Activated CD8-positive, alpha-beta memory T cell treated with anti-CD3 and anti-CD28 coated beads for 24 hours (primary cell): ENCODE results near the gene CRYGN.
A peak's percentile ranks its signal among the peaks of the same experiment; 100 is the strongest.

ENCODE experiments used
- DNase-seq: peaks from one replicate; pipeline ENCODE4 v3.0.0-alpha.2; 2020

Gene CRYGN

GRCh38 chr7:151425670-151426440, 14.1 kb downstream of the CRYGN start:
- DNase-seq: no peak

DNA sequence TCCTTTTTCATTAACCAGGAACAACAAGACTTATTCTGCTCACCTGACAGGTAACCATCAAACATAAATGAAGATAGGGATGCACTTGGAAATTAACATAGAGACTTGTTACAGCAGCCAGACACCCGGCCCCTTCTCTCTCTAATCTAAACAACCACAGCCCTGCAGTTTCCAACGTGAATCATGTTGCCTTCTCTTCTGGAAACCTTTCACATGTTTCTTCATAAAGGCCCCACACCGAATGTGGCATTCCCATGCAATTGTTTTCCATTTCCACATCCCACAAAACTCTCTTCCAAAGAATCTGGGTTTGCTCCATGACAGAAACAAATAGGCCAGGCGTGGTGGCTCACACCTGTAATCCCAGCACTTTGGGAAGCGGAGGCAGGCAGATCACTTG, 15.1 kb downstream of the CRYGN start:
- DNase-seq: no peak

- no peak for DNase-seq
Observed at GRCh38 chr7:151423936-151424335, 16.0 kb downstream of the CRYGN start.

DNA sequence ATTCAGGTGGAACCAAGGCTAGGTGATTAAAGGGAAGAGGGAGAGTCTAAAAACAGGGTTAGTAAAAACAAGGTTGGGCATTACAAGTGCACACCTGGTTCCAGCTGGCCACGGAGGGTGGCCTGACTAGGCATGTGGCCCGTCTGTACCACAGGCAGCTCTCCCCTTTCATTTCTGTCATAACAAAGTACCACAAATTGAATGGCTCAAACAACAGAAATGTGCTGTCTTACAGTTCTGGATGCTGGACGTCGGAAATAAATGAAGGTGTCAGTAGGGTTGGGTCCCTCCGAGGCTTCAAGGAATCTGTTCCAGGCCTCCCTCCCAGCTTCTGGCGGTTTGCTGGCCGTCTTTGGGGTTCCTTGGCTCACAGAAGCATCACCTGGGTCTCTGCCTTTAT, 16.7 kb downstream of the CRYGN start:
- no peak for DNase-seq

DNA sequence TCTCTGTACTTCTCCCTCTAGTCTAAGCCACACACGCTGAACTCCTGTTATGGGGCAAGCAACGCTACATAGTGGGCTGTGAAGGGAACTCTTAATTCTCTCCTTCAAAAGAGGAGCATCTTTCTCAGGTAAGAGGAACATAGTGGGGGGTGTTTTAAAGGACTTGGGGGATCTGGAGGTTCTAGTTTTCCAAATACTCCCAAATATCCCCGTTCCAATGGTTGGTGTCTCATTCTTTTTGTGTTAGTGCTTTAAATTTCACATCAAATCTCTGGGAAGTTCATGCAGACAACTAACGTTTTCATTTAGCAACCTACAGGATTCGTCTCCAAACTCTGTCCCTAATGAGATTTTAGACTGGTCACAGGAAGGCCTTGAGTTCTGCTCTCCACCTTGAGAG, 17.7 kb downstream of the CRYGN start:
- no peak for DNase-seq

DNA sequence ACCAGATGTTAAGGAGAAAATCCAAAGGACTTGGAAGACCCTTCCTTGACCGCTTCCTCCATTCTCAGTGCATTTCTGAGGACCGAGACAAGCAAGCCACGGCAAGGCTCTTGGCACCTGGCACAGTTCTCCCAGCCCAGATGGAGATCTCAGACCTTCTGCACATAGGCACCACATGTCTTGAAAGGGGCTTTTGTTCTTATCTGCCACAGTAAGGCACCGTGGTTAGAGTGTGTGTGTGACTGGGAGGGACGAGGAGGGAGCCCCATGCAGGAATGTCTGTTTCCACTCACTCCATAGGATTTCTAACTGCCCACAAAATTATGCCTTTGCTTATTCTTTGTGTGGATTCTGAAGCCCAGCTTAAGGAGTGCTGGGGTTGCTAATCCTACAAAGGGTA, 19.8 kb downstream of the CRYGN start:
- DNase-seq: no peak

DNA sequence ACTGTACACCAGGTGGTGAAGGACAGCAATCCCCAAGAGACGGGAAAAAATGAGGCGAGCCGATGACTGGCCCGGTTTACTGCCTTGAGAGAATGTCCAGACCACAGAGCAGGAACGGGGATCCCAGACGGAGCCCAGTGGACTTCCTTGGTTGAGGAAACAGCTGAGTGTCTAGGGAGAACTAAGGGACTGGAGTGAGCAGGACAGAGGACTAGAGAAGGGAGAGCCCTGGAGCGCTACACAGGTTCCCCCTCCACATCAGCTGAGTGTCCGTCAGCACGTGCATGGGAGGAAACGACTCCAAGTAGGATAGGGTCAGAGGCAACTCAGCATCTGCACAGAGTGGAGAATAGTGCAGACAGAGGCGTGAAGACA, 23.0 kb downstream of the CRYGN start:
- DNase-seq: no peak

DNA sequence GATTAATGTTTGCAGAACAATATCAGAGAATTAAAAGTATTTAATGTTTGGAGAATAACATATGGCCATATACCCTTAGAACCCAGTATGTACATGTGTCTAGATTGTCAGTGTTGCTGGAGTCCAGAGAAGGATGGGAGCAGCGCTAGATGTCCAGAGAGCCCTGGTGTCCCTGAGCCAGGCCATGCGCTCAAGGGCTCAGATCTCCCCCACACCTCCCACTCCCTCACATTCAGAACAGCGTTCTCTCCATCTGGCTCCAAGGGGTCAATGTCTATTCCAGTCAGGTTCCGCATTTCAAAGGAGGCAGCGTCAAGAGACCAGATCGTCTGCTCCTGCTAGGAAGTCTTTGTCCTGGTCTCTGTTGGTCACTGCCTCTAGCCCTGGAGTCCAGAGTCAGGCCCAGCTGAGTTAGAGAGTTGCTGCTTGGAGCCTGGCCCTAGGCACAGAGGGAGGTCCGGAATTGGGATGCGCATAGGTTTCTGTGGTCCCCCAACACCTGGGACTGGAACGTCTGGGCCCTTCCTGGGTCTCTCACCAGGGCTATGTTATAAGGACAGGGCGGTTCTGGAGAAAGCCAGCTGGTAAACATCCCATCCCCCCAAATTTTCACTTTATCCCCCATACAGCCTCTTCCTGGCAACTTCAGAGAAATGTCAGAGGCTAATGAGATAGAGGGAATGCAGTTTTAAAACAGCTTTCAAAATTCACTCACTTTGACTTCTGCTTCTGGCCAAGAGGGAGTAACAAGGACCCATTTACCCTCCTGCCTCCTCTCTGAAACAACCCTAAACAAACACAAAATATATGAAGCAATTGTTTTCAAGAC, 23.6 kb downstream of the CRYGN start:
- no peak for DNase-seq

- DNase-seq: no peak
Observed at GRCh38 chr7:151415375-151416105, 24.4 kb downstream of the CRYGN start.

DNA sequence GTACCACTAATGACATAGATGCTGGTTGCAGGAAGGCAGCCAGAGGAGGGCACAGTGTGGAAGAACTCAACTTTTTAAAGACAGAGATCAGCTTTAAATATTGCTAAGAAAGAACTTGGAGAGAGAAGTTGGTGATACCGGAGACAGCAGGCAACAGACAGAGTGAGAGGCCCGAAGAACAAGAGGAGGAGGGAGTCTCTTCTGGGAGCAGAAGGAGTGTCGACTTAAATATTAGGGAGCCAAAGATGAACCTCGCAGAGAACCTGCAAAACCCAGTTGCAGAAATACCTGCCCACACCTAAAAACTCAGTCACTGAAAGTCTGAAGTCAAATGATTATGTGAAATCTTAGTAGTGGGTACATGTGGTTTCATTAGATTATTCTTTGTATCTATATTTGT, 26.7 kb downstream of the CRYGN start:
- DNase-seq: no peak

- DNase-seq: no peak
Observed at GRCh38 chr7:151412318-151412717, 27.6 kb downstream of the CRYGN start.

GRCh38 chr7:151411551-151411950, 28.4 kb downstream of the CRYGN start:
- no peak for DNase-seq

DNA sequence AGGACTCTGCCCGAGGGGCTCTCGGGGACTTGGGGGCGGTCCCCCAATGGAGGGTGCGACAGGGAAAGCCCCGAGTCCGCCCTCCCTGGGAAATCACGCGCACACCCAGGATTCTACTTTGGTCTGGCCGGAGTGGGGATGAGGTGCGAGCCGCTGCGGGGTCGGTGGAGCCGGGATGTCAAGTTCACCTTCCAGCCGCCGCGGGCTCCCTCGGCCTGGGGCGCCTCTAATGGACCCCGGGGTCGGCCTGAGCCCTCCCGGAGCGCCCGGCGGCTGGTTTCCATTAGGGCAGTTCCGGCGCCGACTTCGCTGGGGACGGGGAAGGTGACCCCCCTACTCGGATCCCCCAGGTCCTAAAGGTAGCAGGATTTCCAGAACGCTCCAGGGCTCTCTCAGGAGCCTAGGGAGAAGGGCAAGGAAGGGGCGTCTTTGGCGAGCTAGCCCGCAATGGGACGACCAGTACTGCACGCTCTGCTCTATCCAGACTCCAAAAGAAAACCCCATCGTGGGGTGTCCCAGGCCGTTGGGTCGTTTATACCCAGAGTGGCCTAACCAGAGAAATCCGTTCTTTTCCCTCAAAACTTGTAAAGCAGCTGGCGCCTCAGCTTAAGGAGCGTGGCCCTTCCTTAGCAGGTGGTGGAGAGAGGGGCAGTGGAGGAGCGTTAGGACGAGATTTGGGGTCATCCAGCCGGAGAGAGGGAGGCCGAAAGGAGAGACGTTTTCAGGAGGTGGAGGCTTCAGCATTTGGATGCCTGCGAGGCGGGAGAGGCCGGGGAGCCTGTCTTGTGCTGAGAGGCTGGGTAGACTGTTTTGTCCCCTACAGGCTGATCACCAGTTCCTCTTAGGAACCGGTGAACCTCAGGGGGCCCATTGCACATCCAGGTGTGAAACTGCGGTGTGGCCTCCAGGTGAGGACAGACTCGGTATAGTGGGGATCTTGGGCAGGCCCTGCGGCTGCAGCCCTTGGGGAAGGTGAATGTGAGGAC, 29.2 kb downstream of the CRYGN start:
- peak; percentile 73 for DNase-seq

DNA sequence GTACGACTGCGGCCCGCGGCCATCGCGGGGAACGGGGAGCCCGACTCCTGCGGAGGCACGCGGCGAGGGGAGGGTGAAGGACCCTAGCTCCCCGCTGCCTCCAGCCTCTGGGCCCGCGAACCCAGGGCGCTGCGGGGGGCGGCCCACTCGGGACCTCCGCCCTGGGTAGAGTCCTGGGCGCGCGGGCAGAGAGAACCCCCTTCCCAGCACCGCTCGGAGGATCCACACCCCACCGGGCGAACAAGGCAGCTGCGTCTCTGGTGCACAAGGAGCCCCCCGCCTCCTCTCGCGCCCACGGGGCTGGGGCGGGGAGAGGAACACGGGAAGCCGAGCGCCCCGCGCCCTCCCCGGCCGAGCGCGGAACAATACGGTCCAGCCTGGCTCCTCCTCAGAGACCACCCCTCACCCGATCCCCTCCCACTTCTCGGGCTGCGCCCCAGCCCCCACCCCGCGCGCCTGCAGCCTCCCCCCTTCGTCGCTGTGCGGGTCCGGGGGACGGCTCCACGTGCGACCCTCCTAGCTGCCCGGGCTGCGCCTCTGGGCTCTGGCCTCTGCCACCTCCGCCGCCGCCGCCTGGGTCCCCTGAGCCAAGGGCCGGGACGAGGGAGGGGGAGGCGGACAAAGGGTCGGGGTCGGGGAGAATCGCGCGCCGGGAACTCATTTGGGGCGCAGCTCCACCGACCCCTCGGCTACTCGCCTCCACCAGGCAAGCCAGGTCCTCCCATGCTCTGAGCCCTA, 30.1 kb downstream of the CRYGN start, which contains the start of gene WDR86:
Gene WDR86 (minus strand): TSS at position 372 of the 738 bp plus-strand sequence. CDS start 449 bp downstream, outside the sequence.
- DNase-seq: no peak

- DNase-seq: no peak
Observed at GRCh38 chr7:151408839-151409666, 30.9 kb downstream of the CRYGN start.

DNA sequence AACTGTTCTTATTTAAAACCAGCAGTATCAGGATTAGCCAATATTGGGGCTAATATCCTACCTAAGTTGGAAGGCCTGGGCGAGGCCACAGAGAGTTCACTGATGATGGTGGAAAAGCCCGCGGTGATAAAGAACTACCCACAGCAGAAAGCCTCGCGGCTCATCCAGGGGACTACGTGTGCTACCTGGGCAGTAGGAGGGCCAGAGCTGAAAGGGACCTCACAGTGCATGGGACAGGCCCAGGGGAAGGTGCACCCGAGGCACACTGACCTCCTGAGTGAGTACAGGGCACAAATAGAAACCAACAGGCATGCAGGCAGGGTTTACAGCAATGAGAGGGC, 31.5 kb downstream of the CRYGN start:
- no peak for DNase-seq

DNA sequence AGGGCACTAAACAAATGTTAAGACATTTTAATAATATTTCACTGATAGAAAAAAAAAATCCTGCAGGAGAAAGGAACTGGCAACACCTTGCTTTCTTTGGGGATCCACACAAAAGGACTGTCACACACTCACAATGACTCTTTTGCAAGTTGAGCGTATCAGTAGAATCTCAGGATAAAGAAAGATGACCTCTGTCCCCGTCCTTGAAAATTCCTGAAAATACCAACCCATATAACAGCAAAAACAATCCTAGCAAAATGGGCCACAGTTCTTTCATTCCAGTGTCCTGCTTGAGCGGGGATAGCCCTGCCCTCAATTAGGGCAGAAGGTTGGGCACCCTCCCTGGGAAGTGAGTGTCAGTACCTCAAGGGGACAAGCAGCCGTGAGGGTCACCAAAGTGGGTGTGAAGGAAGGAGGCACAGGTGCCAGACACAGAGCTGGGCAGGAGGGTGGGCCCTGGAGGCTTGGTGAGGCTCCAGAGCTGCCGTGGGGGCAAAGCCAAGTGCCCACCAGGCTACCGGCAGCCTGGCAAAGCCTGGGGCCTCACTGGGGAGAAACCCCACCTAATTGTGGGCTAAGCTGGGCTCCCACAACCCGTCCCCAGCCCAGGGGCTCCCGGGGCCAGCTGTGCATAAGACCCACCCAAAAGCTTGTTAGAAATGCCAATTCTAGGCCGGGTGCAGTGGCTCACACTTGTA, 32.9 kb downstream of the CRYGN start:
- no peak for DNase-seq

DNA sequence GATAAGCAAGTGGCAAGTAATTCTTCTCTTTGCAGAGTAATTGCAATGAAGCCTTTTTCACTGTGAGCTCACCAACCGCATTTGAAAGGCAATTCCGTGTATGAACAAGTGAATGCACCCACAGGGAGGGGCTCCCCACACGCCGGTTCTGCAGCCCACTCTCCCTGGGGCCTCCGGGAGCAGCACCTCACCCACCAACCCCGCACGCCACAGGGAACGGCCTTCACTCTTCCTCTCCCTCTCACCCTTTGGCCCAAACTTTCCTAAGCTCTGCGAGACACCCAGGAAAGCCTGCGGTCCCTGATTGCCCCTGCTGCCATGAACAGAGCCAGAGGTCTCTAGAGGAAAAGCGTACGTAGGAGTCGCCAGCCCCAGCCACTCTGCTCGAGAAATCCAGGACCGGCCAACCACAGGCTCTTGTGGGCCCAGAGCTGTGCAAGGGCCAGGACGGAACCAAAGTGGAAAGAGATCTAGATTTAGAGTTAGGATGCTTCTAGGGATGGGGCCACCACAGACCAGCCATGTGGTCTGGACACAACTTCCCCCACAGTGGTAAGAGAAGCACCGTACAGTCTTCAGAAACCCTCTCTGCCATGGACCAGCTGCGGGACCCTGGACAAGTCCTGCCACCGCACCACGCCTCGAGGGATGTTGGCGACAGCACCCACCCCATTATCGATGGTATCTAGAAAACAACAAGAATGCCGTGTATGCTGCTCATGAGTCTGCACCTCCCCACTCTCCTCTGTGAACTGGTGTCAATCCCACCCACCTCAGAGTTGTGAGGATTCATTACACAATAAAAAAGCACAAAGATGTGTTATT, 33.7 kb downstream of the CRYGN start:
- DNase-seq: no peak

DNA sequence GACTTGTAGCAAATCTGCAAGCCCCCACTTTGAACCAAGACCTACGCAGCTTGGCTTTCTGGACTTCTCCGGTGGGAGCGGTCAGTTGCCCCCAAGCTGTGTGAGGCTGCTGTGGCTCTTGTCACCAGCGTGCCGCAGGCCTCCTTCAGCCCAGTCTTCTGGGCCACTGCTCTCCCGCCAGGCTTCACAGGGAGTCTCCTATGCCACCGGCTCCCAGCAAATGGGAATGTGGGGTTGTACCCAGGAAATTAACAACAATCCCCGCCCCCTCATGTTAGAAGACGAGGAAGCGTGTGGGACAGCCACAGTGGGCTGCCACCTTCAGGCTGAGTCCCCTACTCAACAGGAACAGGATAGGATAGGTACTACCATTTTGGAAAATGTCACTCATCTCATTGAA, 34.4 kb downstream of the CRYGN start:
- DNase-seq: no peak
